GM21576 (cell line): ENCODE data around the gene PANX2.

ENCODE experiments used
- ATAC-seq: cut with Tn5 transposase; IDR thresholded peaks from one replicate; pipeline ENCODE4 v1.9.1; 2021; ENCODE audit warnings: mild to moderate bottlenecking, moderate library complexity; ENCODE audit not compliant: unreplicated experiment

Gene PANX2

DNA sequence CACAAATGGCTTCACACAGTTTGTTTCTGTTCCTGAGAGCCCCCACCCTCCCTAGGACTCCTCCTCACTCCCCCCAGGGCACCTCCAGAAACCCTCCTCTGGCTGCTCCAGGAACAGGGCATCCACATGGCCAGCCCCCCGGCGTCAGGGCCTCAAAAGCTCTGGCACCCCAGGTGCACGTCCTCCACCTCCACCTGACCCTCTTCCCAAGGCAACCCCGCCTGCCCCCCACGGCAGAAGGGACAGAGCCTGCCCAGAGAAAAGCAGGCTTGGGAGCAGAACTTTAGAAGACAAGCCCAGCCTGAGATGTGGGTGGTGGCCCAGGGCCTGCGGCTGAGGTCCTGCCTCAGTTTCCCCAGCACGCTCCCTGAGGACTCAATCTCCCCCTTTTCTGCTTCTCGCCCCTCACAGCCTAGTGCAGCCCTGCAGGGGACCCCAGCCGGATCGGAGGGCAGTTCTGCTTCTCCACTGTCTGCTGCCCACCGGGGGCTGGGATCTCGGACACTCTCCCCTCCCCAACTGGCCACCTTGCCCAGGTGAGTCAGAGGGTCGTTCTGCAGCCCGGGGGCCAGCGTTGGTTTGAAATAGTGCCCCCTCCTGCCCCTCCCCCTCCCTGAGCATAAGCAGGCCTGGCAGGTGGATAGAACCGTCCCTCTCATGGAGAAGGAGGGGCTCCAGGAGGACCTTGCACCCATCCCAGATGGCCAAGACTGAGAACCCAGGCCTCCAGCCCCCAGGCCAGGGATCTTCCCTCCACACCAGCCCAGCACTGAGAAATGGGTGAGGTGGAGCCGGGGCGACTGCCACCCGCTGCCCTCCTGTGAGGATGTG is 12.8 kb downstream of the PANX2 start:
- ATAC-seq, result no peak

DNA sequence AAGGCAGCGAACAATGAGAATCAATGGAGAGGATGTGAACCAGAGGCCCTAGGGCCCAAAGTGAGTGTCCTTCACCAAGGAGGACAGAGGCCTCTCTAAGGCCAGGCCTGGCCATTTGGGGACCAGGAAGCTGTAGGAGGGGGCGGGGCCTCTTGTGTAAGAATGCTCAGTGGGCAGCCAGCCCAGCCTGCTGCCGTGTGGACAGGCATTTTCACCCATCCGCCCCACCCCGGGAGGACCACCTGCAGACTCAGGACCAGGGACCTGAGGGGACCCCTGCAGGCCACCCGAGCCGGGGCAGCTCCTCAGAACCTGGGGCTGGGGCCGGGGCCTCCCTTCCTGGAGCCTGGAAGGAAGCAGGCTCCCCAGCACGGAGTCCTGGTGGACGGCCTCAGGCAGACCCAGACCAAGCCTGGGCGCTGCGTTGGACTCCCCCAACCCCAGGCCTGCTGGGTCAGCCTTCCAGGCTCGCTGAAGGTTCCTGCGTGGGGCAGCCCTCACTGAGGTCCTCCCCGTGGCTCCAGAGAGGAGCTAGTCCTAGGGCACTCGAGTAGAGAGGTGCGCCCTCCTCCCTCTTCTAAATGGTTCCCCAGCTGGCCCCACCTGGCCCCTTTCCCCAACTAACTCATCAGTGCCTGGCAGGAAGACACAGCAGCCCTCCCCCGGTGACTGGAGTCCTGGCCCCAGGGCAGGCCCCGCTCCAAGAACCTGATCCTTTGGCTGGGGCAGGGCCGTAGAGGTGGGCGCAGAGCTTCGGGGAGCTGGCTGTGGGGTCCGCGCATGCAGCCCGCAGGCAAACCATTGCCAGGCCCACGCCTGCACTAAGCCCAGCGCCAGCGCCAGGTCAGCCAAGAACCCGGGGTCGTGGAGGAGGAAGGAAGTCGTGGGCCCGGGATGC is 13.7 kb downstream of the PANX2 start:
- ATAC-seq, result no peak

- no peak for ATAC-seq
These were observed 14.4 kb downstream of the PANX2 start for GRCh38 chr22:50184902-50185374.

DNA sequence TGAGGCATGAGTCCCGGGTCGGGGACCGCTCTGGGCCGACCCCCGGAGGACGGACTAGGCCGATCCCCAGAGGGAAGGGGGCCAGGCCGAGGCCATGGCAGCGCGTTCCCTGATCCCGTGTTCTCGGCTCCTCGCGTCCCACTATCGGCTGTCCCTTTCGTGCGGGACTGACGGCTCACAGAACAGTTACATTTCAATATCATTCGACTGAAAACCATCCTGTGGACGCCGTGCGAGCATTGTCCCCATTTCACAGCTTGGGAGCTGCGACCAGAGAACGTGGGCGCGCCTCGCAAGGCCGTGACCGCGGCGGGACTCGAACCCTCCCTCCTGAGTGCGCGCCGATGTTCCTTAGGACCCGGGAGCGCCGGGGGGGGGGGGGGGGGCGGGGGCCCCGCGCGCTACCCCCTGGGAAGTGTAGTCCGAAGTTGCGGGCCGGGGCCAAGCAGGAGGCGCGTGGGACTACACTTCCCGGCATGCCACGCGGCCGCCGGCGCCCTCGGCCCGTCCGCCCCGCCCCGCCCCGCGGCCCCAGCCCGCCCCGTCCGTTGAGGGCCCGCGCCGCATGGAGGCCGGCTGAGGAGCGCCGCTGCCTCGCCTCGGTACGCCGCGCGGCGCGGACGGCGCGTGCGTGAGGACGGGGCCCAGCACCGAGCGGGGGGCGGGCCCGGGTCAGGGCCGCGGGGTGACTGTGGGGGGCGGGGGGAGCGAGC is 15.0 kb downstream of the PANX2 start, which contains the start of gene TRABD:
TRABD (plus strand) TSS at position 539 of the 713 bp plus-strand sequence. CDS start 7,148 bp downstream, outside the sequence.
- ATAC-seq, result no peak

DNA sequence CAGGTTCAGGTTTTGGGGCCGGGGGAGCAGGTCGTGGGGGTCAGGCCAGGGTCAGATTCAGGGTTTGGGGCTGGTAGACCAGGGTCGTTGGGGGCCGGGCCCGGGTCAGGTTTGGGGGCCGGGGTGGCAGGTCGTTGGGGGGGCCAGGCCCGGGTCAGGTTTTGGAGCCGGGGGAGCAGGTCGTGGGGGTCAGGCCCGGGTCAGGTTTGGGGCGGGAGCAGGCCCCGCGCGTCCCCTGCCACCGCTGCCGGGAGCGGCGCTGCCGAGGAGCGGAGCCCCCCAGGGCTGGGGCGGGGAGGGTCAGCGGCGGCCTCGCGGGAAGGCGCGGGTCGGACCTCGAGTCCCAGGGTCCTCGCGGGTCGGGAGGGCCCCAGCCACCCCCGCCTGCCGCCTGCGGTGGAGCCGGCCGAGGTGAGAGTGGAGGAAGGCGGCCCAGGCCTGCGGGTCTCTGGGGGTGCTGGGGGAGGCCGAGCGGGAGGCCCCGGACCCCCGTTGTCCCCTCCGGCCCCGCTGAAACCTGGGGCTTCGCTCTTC is 15.7 kb downstream of the PANX2 start:
- no peak for ATAC-seq

GRCh38 chr22:50186761-50187523 is 16.4 kb downstream of the PANX2 start:
- ATAC-seq, result no peak

GRCh38 chr22:50188356-50188755 is 17.8 kb downstream of the PANX2 start:
- ATAC-seq, result no peak

- no peak for ATAC-seq
These were observed 18.8 kb downstream of the PANX2 start for GRCh38 chr22:50189184-50189848.

- ATAC-seq, result no peak
These were observed 19.3 kb downstream of the PANX2 start for GRCh38 chr22:50189849-50190181.

- no peak for ATAC-seq
These were observed 19.8 kb downstream of the PANX2 start for GRCh38 chr22:50190182-50190940.

DNA sequence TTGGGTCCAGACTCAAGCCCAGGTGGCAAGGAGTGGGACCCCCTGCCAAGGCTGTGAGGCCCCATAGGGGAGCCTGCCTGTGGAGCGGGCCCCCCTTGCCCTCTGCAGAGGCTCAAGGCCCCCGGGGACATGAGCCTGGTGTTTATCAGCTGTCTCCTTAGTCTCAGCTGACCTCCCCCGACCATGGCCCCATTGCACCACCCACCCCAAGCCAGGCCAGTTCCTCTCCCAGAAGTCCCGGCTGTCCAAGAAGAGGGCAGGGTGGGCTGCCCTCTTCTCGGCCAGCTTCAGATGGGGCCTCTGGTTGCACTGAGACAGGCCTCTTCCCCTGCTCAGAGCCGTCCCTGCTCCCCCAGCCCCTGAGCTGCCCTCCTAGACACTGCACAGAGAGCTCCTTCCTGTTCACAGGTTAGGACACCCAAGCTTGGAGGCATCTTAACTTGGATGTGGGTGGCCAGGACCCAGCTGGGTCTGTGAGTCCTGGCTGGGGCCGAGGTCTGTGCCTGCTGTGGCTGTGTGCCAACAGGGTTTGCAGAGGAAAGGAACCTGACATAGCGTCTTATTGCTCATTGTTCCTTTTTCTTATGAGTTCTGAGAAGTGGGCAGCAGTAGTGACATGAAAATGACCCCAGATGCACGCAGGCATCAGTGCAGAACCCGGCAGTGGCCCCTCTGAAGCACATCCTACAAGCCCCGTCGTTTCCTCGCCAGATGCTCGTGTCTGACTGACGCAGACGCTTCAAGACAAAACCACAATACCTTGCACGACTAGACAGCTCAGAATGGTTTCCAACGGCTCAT is 20.6 kb downstream of the PANX2 start:
- peak; percentile 27 for ATAC-seq

GRCh38 chr22:50192436-50193204 is 22.1 kb downstream of the PANX2 start:
- no peak for ATAC-seq

- no peak for ATAC-seq
These were observed 23.1 kb downstream of the PANX2 start for GRCh38 chr22:50193621-50194020.

GRCh38 chr22:50194037-50194805 is 23.7 kb downstream of the PANX2 start:
- no peak for ATAC-seq

DNA sequence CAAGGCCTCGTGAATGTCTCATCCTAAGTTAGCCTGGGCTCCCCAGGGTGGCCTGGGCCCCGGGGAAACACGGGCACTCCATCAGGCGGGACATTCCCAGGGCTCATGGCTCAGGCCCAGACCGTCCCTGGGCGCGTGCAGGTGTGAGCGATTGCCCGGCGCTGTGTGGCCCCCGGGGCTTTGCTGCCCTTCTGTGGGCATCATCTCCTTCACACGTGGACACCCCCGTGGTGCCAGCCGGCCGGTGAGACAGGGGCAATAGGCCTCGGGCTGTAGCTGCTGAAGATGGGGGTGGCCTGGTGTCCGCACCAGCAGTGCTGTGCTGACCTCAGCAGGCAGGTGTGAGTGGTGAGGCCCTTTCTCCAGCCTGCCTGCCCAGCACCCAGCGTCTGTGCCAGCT is 25.7 kb downstream of the PANX2 start:
- ATAC-seq, result no peak

GRCh38 chr22:50197000-50197800 is 26.7 kb downstream of the PANX2 start:
- no peak for ATAC-seq
